Erythroblast (primary cell): Measurements from ENCODE around the gene RHBDD2.

Experiments used
- GATA1 ChIP-seq: IDR thresholded peaks from 2 replicates; pipeline ENCODE4 v1.6.1; 2011; ENCODE audit warnings: low read depth, mild to moderate bottlenecking, control low read depth, low read length, moderate library complexity
- POLR2A ChIP-seq: IDR thresholded peaks from 2 replicates; pipeline ENCODE4 v1.6.1; 2011; ENCODE audit warnings: mild to moderate bottlenecking, low read length

GRCh38 chr7:75896803-75897327 lies 18.0 kb downstream of the RHBDD2 start:
- TF ChIP-seq POLR2A: no peak
- no peak for TF ChIP-seq GATA1
